NCI-H1092 treated with DMSO at 0.1 percent for 48 hours (cell line): ENCODE results near the gene SPATA24.
"Not testable (repeated sequence)": the region's sequence is repeated elsewhere in the genome, so short reads cannot be mapped to it uniquely, and the experiment has no call there.

Experiments
- DNase-seq: peaks from one replicate; lab custom pipeline; 2025; lab: John Stamatoyannopoulos, UW

SPATA24 gene, protein sequence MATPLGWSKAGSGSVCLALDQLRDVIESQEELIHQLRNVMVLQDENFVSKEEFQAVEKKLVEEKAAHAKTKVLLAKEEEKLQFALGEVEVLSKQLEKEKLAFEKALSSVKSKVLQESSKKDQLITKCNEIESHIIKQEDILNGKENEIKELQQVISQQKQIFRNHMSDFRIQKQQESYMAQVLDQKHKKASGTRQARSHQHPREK

DNA sequence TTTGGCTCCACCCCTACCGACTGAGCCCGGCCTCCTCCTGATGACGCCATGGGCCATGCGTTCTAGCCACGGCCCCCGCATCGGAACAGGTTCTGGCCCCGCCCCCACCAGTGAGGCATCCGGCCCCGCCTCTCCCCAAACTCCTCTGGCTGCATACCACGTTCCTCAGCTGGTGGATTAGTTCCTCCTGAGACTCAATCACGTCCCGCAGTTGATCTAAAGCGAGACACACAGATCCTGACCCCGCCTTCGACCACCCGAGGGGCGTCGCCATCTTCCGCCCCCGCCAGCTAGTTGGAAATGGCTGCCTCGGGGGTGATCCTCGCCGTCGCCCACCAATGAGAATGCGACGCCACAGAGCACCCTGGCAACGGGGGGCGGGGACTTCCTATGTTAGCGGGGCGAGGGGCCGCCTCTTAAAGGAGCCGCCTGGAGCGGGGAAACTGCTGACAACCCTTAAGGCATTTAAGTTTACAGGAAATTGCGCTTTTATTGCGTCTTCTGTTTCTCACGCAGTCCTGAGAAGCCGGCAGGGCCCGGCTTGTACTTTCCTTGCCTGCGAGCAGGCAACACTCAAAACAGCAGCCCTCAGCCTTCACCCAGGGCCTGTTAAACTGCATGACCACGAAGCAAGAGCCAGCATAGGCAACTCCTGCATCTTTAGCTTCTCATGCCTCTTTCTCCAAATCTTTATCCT lies at the start of gene SPATA24:
Gene SPATA24, minus strand, starts transcription at position 303 of the 697 bp plus-strand sequence. Its CDS starts 29 bp downstream, at position 274.
- DNase-seq, result peak; percentile 91

DNA sequence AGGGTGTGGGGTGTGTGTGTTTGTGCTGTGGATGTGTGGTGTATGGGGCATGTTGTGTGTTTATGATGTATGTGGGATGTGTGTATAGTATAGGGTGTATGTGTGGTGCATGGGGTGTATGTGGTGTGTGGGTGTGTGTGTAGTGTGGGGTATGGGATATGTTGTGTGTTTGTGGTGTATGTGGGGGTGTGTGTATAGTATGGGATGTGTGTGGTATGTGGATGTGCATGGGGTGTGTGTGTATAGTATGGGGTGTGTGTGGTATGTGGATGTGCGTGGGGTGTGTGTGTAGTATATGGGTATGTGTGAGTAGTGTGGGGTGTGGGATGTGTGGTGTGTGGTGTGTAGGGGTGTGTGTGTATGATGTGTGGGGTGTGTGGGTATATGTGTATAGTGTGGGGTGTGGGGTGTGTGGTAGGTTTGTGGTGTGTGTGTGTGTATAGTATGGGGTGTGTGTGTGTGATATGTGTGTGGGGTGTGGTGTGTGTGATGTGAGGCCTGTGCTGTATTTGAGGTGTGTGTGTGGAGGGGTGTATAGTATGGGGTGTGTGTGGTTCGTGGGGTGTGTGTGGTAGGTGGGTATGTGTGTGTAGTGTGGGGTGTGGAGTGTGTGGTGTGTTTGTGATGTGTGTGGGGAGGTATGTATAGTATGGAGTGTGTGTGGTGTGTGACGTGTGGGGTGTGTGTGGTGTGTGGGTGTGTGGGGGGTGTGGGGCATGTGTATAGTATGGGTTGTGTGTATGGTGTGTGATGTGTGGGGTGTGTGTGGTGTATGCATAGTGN lies 48.2 kb upstream of the SPATA24 start:
- no peak for DNase-seq

DNA sequence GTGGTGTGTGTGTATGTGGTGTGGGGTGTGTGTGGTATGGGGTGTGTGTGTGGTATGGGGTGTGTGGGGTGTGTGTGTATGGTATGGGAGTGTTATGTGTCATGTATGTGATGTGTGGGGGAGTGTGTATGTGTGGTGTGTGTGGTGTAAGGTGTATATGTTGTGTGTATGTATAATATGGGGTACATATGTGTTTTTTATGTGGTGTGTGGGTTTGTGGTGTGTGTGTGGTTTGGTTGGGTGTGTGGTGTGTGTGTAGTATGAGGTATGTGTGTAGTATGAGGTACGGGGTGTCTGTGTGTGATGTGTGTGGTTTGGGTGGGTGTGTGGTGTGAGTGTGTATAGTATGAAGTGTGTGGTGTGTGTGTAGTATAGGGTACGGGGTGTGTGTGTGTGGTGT lies 47.3 kb upstream of the SPATA24 start:
- DNase-seq, result no peak

DNA sequence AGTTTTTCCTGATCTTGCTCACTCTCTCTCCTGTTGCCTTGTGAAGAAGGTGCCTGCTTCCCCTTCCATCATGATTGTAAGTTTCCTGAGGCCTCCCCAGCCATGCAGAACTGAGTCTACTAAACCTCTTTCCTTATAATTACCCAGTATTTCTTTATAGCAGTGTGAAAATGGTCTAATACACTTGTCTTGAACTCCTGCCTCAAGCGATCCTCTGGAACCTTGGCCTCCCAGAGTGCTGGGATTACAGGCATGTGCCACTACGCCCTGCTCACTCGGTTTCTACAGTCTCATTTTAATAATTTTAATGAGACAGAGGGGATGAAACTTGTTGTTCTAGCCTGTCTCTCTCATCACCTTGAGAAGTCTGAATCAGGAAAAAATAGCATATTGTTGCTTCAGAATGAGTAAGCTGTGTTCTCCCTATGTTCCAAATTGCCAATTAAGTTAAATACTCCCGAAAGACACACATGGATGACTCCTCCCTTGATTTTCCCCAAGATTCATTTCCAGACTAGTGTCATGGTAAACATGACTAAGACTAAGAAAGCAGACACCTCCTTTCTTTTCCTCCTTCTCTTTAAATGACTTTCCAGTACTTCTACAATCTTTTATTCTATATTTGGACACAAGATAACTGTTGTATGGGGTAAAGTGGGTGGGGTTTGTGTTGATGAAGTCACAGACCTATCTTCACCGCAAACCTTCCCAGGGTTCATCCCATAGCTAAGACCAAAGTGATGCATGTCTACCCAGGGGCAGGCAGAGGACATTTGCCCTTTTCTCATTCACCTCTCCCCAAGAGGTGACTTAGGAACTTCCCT lies 43.3 kb upstream of the SPATA24 start:
- no peak for DNase-seq

DNA sequence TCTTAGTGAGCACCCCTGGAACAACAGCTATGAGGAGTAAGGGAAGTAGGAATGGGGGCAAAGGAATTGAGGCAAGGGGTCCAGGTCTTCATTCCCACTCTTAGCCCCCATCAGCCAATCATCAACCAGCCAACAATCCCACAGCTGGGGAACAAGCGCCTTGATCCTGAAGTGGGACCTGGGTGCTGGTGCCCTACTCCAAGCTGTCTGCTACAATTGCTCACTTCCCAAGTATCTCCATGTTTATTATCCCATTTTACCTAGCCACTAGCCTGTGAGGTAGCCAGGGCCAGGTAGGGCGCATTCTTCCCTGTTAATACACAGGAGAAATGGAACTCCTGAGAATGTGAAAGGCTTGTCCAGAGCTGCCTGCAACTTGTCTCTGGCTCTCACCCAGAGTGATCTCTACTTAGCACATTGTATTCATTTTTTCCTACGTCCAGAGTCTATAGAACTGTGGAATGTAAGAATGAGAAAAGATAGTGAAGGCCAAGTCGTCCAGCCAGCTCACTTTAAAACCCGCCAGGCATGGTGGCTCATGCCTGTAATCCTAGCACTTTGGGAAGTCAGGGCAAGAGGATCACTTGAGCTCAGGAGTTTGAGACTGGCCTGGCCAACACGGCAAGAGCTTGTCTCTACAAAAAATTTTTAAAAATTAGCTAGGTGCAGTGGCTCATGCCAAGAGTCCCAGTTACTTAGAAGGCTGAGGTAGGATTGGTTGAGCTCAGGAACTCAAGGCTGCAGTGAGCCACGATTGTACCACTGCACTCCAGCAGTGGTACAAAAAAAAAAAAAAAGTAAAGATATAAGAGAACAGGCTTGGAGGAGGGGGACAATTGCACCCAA lies 41.7 kb upstream of the SPATA24 start:
- DNase-seq, result no peak

DNA sequence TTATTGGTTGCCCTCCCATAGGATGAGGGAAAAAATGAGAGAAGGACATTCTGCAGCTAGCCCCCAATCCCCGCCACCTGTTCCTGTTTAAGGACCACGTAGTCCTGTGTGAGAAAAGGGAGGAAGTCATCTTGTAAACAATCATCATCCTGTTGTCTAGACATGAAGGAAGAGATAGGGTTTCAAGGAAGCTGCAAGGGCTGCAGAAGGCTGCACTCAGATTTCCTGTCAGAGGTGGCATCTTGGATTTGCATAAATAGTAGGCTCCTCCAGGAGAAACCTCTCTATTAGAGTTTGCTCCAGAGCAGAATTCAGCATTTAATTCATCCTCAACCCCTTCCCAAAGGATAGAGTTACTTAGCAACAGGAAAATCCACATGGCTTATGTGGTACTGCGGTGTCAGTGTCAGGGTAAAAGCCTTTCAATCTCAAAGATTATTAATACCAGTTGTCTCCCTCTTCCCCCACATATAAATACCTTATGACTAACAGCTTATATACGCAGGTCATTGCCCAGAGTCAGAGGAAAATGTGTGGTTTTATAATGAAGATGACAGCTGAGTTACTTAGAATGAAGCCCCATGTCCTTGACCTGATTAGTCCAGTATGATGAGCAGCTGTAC lies 40.1 kb upstream of the SPATA24 start:
- DNase-seq, result no peak

DNA sequence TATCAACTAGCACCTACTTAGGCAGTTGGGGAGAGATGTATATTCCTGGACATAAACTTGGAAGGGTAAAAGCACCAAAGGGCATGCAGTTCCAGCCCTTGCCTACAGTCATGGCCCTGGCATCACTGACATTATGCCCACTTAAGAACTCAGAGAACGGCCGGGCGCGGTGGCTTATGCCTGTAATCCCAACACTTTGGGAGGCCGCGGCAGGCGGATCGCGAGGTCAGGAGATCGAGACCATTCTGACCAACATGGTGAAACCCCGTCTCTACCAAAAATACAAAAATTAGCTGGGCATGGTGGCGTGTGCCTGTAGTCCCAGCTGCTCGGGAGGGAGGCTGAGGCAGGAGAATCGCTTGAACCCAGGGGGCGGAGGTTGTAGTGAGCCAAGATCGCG lies 36.5 kb upstream of the SPATA24 start:
- not testable (repeated sequence) for DNase-seq

DNA sequence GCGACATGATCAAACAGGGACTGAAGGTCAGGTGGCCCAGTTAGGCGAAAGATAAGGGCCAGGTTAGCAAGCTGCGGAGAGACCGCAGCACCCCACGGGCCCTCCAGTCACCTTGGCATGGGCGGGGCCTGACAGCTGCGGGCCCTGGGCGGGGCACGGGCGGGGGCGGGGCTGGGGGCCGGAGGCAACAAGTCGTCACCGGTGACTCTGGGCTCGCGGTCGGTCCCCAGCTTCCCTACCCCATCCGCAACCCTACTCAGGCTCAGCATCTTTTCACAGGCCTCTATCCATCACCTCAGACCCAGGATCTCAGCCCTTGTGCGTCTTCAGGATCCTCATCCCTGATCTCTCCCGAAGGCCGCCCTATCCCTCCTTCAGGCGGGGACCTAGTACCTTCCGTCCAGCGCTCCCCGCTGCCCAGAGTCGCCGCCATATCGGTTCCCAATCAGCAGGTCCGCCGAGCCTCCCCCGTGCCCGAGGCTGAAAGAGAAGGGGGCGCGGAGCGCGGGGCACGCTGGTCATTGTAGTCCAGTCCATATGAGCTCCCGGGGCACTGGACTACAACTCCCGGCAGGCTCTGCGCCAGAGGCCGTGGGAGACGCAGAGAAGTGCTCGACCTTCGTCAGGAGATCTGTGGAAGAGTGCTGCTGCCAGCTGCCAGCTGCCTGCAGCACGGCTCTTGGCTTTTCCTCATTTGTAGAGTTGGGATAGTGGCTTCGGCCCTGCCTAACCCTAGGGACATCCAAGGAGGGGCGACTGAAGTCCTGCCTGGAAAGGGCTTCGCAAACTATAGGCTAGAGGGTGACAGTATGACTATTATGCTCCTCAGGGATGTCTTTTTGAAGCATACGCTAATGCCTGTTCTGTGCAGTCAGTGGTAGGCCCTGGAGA lies 35.4 kb upstream of the SPATA24 start, which contains the start of gene DNAJC18:
Gene DNAJC18, minus strand, starts transcription at position 513 of the 891 bp plus-strand sequence. Its CDS starts 80 bp downstream, at position 433.
- peak; percentile 86 for DNase-seq

DNA sequence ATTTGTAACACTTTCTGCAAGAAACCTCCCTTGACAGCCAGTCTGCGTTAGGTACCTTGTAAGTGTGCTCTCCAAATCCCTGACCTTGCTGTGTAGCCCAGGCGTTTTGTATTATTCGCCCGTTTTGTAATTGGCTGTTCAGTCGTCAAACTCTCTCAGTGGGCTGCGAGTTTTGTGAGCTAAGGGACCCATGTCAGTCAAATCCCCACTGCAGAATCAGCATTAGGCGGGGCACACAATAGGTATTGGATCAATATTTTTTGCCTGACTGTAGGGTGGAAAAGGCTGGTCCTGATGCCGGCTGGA lies 34.8 kb upstream of the SPATA24 start:
- no peak for DNase-seq

DNA sequence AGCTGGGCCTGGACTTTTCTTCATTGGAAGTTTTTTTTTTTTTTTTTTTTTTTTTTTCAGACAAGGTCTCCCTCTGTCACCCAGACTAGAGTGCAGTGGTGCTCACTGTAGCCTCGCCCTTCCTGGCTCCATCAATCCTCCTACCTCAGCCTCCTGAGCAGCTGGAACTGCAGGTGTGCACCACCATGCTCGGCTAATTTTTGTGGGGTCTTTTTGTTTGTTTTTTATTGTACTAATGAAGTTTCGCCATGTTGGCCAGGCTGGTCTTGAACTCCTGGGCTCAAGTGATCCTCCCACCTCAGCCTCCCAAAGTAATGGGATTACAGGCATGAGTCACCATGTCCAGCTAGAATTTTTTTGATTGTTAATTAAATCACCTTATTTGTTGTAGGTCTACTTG lies 31.8 kb upstream of the SPATA24 start:
- DNase-seq, result no peak

DNA sequence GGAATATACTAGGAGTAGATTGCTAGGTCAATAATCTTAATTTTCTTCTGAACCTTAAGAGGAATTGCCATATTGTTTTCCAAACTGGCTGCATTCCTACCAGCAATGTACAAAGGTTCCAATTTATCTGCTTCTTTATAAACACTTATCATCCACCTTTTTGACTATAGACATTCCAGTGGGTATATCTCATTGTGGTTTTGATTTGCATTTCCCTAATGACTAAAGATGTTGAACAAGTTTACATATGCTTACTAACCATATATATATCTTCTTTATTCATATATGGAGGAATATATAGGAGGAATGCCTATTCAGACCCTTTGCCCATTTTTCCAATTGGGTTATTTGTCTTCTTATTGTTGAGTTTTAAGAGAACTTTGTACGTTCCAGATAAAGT lies 27.8 kb upstream of the SPATA24 start:
- no peak for DNase-seq

DNA sequence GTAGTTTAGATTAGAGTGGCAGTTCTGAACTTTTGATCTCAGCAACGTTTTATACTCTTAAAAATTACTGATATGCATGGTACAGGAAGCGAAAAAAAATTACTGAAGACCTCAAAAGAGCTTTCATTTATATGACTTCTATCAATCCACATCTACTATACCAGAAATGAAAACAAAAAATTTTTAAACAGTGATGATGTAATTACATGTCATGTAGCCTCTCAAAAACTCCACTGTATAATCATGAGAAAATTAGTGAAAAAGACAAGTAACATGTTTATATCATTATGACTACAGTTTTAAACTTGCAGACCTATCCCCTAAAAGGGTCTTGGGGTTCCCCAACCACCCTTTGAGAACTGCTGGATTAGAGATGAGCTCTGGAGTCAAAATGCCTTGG lies 26.1 kb upstream of the SPATA24 start:
- no peak for DNase-seq

DNA sequence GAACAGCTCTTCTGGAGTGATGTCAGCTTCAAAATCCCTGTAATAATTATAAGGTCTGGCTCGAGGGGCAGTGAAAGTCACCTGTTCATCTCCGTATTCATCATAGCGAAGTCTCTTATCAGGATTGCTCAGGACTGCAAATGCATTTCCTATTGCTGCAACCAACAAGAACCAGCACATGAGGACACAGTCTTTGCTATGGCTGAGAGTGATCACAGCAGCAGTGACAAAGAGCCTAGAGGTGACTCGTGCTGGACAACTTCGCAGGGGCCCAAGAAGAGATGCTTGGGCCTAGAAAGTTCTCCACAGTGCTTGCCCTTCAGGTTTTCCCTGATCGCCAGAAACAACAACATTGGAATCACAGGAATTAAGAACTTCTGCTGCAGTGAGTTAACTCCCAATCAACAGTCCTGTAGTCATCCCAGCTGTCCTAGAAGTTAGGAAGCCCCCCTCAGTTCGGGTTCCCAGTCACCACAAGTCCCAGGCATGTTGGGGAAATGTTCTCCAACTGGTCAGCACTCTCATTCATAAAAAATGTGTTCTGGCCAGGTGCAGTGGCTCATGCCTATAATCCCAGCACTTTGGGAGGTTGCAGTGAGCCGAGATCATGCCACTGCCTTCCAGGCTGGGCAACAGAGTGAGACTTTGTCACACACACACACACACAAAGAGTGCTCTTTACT lies 22.5 kb upstream of the SPATA24 start:
- no peak for DNase-seq

DNA sequence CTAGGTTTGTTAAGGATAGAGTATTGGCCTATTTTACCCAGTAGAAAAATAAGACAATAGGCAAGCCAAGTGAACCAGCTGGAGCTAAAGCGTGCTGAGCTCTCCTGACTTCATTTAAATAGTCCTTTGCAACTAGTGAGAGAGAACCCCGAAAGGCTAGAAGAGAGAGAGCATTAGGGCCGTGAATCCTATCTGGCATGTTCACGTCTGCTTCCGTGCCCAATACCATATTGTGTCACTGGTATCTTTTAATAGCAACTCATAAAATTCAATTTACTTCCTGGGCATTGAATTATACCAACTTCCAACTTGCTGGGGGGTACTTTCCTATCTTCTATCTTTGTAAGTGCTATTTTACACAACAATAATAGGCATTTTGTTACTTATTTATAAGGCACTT lies 21.6 kb upstream of the SPATA24 start:
- no peak for DNase-seq

DNA sequence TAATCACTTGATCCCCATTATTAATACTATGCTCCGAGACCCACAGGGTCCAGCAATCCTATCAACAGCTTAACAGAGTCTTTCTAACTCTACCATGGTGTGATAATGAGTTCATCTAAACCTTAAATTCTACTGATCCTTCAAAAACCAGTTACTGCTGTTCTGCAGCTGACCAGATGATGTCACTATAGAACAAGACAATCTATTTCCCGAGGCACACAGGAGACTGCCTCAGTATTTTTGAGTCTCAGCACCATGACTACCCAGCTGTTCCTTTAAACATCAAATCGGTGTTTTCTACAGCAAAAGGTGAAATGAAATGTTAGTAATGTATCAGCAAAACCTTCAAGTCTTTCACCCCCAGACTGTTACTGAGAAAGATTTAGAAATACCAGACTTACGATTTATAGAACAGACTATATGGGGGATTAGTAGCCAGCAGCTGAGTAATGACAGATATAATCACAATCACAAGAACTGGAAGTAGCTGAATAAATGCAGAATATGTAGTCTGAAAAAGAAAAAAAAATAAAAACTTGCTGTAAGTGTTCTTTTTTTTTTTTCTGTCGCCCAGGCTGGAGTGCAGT lies 18.5 kb upstream of the SPATA24 start:
- peak; percentile 62 for DNase-seq

DNA sequence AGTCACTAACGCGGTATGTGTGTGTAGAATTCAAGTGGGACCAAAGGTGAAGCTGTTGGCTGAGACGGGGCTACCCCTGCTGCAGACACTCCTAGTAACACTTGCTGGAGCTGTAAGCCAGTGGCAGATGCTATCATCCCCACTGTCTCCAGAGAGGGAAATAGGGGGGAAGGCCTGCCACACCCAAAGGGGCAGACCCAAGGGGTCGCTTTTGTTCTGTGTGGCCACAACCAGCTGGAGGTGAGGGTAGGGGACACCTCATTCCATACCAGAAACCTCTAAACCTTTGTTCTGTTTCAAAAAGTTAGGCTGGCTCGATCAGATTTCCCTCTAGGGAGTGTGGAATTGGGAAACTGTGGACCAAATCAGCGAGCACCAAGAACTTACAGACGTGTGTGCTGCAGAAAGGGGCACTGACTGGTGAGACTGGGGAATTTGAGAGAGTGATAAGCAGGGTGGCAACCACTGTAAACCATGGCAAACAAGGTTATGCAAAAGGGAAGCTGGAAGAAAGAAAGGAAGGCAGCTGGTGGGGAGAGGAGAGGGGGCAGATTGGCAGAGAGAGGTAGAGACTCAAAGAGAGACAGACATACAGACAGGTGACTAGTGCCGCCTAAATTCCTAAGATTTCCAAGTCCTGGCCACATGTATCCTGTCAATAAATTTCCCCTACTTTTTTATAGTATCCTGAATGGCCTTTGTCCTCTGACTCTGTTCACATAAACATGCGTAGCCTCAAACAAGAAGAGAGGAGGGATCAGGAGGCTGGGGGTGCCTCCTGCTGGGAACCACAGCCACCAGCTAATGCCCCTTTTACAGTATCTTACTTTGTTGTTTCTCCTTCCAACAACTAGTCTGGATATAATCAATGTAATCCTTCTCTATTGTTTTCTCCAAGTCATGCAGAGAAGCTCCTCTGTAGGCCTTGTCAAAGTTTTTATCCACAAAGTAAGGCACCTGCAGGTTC lies 15.6 kb upstream of the SPATA24 start:
- DNase-seq, result no peak

DNA sequence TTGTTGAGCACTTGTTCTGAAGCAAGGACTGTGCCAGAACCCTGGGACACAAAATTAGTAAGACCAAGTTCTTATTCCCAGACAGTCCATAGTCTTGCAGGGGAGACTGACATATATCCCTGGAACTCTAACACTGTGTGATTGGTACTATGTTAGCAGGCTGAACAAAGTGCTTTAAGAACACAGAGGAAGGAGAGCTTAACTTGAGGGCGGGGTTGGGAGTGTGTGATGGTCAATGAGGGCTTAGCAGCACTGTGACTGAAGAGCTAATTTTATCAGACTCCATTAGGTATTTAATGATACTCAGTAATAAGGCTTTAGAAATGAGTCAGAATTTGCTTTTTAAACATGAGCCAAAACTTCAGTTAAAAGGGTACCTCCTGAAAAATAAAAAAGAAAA lies 14.9 kb upstream of the SPATA24 start:
- DNase-seq, result no peak

DNA sequence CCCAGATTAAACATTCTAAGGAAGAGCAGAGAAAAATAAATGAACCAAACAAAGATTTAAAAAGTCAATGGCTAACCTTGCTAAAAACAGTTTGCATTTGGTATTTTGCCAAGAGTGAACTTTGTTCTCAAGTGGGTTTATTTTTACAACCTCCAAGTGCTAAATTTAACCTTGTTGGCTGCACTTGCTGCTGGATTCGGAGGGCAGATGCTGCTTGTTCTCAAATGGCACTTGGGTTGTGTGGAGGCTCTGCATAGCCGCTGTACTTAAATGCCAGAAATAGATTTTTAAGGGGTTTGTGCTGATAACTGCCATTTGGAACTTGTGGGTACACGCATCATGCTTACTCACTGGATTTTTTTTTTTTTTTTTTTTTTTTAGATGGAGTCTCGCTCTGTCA lies 13.3 kb upstream of the SPATA24 start:
- DNase-seq, result no peak
